Measurements from ENCODE around the gene PYGB.

GRCh38 chr20:25203089-25203488 is 44.8 kb upstream of the PYGB start:
- TF ChIP-seq CTCF (IDR thresholded peaks at IDR 0.05) (no peak), EZH2 (IDR thresholded peaks at IDR 0.05; ENCODE audit: borderline replicate concordance, insufficient read depth, low read depth, low read length, poor library complexity, severe bottlenecking) (no peak)

Measured in B cell (primary cell).